Hematopoietic multipotent progenitor cell (in vitro differentiated cells): ENCODE data around the gene FXYD5. TPM values are rescaled to one million over a fixed set of nuclear protein-coding genes. Genes with fewer than 3 reads are reported as not detected.
"Not testable (repeated sequence)": the region's sequence is repeated elsewhere in the genome, so short reads cannot be mapped to it uniquely, and the experiment has no call there.

Source experiments
- DNase-seq, 3 donors: peaks; one replicate each; pipeline ENCODE4 v3.0.0-alpha.2; 2011 to 2015; ENCODE audit warnings: low read depth in 2 of 3, low spot score in 2 of 3
- total RNA-seq: library from RNA; depleted of rRNA; stranded (reverse); fragments of >200 nt; gene quantifications from one replicate; pipeline ENCODE4 v1.2.3, GENCODE V29; 2012

FXYD5 gene
- total RNA-seq, 1 donor = 319 TPM

DNA sequence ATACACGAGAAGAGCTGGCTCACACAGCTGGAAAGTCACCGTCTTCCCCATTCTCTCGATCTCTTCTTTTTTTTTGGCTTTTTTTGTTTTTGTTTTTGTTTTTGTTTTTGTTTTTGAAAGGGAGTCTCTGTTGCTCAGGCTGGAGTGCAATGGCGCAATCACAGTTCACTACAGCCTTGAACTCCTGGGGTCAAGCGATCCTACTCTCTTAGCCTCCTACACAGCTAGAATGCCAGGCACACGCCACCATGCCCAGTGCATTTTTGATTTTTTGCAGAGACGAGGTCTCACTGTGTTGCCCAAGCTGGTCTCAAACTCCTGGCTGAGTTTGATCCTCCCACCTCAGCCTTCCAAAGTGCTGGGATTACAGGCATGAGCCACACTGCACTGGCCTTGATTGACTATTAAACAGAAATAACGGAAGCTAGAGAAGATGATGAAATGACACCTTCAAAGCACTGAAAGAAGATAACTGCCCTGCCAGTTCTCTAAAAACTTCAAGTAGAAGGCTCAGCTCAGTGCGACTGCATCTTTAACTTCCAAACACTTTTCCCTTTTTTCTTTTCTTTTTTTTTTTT lies 34.9 kb upstream of the FXYD5 start:
- no peak for DNase-seq

DNA sequence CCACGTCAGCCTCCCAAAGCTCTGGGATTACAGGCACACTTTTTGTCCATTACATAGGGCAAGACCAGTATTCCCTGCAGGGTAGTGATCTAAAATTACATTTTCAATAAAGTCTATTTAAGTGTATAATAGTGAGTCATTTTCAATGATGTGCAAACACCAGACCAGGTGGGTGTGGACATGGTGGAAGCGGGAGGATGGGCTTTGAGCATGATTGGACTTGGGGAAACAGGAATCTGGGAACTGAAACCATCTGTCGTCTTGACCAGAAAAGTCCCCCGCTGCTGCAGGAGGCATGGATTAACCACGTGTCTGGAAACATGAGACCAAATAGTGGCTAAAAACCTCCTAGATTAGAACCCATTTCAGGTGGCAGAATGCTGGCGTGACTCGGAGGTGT lies 34.0 kb upstream of the FXYD5 start:
- no peak for DNase-seq

DNA sequence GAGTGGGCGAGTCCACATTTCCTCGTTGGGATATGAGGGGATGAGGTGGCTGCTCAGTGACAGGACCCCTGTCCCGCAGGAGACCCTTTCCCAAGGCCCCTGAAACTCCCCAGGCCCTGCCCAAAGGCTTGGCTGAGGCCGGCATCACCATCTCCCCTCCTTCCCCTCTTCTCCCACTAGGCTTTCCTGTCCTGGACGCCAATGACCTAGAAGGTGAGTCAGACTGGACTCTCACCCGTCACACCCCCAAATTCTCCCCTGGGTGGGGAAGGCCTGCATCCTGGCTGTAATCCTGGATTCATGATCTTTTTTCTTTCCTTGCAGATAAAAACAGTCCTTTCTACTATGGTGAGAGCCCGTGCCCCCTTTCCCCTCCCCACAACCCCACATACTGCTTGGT lies 33.6 kb upstream of the FXYD5 start:
- no peak for DNase-seq

DNA sequence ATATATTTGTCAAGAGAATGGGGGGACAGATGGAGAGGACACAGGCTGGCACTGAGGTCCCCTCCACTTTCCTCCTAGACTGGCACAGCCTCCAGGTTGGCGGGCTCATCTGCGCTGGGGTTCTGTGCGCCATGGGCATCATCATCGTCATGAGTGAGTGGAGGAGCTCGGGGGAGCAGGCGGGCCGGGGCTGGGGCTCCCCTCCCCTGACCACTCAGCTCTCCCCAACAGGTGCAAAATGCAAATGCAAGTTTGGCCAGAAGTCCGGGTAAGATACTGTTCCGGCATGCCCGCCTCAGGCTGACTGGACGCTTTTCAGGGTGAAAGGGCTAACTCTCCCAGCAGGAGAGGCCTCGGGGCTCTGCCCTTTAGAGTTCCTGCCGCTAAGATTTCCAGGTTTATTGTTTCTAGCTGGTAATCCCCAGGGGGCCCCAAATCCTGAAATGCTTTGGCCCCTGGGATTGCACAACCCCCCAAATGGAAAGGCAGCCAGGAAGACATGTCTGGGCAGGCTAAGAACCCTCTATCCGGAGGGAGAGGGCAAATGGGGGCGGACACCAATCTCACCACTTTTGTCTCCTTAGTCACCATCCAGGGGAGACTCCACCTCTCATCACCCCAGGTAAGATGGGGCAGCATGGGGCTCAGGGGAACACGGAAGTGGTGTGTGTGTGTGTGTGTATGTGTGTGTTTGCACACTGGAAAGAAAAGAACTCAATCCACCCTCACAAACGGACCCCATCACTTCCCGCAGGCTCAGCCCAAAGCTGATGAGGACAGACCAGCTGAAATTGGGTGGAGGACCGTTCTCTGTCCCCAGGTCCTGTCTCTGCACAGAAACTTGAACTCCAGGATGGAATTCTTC lies 31.6 kb upstream of the FXYD5 start:
- no peak for DNase-seq

DNA sequence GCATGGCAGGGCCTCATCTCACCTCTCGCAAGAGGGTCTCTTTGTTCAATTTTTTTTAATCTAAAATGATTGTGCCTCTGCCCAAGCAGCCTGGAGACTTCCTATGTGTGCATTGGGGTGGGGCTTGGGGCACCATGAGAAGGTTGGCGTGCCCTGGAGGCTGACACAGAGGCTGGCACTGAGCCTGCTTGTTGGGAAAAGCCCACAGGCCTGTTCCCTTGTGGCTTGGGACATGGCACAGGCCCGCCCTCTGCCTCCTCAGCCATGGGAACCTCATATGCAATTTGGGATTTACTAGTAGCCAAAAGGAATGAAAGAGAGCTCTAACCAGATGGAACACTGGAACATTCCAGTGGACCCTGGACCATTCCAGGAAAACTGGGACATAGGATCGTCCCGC lies 31.0 kb upstream of the FXYD5 start:
- DNase-seq = no peak

DNA sequence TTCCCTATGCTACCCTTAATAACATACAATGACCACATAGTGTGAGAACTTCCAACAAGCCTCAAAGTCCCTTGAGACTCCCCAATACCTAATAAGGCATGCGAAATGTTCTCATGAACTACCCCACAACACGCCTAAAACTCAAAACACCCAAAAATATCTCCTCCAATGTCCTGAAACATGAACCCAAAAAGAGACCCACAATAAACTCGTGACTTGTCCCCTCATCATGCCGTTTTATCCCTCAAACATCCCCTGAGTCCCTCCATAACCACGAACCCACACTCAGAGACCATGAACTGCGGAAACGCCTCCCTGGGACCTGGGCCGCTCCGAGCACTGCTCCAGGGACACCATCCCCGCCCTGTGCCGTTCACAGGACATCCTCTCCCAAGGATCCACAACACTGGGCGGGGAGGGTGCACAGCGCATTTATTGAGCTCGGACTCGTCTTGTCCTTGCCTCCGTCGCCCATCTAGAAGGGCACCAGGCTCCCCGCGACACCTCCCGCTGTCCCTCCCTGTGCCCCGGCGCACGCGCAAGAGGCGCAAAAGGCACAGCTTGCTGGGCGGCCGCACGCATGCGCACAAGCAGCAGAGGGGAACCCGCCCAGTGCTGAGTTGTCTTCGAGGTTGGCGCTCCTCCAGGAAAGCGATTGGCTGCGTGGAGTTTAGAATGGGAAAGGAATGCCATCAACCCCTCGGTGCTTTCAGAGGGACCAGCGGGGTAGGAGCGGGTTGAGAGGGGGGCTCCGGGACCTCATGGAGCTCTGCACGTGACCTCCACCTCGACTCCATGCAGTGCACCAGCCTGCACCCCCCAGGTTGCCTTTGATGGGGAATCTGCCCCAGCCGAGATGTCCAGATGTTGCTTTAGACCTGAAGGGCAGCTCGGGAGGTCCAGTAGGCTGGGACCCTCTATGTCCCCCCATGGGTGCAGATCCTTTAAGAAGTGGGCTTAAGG lies 30.2 kb upstream of the FXYD5 start:
- DNase-seq = peak; percentile 69 to 91 (median 84)

DNA sequence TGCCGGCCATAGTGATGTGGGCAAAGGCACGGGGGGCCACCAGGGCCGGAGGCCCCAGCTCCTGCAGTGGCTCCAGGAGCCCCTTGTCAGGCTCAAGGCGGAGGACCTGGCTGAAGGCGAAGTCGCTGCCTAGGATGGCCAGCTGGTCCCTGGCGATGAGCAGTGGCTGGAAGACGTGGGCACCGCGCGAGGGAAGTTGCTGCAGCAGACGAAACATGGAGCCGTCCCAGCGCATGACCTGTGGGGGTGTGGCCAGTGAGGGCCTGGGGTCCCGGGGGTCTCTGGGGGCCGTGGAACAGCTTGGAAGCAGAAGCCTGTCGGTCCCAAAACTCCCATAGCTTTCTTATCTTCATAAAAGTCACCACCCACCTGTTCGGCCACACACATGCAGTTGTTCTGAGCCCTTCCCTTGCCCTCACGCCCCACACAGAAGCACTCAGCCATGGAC lies 29.2 kb upstream of the FXYD5 start:
- no peak for DNase-seq

DNA sequence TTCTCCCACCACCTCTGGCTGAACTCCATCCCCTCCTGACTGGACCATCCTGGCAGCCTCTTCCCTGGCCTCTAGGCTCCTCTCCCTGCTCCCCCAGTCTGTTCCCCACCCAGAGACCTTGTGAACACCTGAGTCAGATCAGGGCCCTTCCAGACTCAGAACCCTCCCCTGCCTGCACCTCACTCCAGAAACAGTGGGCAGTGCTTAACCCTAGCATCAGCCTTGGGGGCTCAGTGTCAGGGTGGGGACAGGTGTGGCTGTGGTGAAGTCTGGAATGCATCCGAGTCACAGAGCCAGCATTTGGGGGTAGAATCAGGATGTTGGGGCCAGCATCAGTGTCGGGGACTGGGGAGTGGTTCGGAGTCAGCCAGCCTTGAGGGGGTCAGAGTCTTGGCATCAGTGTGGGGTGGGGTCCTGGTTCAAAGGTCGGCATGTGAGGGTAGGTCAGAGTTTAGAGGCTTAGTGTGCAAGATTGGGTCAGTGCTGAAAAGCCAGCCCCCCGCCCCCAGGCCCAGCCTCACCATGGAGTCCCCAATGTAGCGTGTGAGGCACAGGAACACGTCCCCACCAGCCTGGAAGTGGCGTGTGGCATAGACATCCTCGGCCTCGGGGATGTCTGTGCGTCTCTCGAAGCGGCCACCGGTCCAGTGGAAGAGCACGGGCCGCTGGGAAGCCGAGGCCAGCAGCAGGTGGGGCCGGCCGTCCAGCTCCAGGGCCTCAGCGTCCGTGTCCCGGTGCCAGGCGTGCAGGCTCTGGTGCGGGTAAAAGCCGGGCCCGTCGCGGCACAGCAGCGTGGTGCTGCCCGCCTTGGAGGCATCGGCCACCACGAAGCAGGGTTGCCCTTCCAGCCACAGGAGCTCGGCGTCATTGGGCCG lies 28.5 kb upstream of the FXYD5 start:
- DNase-seq = no peak

DNA sequence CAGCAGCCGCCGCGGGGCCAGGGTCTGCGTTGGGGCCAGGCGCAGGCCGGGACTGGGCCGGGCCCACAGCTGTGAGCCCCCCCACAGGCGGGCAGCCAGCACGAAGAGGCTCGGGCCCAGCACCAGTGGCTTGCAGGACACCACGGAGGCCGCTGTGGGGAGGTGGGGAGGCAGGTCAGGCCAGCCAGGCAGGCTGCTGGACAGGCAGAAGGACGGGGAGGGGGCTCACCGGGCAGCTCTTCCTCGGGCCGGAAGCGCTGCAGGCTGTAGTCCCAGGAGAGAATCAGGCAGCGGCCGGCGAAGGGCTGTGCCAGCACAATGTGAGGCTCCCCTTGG lies 27.9 kb upstream of the FXYD5 start:
- DNase-seq = no peak

DNA sequence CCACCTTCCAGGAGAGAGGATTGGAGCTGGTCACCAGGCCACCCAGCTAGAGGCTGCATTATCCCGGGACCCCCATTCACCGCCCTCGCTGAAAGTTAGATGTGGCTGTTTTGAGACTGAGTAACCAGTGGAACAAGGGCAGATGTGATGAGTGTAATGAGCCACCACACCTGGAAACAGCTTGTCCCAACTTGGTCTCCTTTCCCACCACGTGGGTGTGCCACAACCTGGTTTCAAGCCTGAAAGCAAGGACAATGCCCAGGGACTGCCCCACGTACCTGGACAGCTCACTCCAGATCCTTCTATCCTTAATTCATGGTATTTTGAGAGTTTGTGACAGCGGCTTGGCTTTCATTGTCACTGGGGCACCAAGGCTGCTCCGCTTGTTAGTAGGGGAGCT lies 26.7 kb upstream of the FXYD5 start:
- DNase-seq = no peak

DNA sequence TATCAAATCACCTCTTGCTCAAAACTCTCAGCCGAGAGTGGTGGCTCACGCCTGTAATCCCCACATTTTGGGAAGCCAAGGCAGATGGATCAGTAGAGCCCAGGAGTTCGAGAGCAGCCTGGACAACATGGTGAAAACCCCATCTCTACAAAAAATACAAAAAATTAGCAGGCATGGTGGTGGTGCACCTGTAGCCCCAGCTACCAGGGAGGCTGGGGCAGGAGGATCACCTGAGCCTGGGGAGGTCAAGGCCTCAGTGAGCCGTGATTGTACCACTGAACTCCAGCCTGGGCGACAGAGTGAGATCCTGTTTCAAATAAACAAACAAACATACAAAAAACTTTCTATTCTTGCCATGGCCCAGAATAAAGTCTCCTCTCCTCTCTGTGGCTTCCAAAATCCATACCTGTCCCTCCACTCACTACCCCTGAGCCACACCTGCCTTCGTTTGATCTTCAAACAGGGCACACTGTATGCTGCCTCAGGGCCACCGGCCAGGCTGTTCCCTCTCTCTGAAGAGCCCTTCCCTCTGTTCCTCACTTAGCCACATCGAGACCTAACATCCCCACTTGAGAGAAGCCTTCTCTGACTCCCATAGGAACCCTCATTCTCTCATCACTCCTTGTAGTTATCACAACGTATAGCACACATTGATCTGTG lies 26.0 kb upstream of the FXYD5 start:
- DNase-seq = no peak

DNA sequence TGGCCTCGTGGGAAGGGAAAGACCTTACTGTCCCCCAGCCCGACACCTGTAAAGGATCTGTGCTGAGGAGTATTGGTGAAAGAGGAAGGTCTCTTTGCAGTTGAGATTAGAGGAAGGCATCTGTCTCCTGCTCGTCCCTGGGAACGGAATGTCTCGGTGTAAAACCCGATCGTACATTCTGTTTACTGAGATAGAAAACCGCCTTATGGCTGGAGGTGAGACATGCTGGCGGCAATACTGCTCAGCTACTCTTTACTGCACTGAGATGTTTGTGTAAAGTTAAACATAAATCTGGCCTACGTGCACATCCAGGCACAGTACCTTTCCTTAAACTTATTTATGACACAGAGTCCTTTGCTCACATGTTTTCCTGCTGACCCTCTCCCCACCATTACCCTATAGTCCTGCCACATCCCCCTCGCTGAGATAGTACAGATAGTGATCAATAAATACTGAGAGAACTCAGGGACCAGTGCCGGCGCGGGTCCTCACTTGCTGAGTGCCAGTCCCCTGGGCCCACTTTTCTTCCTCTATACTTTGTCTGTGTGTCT lies 24.7 kb upstream of the FXYD5 start:
- DNase-seq = not testable (repeated sequence)

DNA sequence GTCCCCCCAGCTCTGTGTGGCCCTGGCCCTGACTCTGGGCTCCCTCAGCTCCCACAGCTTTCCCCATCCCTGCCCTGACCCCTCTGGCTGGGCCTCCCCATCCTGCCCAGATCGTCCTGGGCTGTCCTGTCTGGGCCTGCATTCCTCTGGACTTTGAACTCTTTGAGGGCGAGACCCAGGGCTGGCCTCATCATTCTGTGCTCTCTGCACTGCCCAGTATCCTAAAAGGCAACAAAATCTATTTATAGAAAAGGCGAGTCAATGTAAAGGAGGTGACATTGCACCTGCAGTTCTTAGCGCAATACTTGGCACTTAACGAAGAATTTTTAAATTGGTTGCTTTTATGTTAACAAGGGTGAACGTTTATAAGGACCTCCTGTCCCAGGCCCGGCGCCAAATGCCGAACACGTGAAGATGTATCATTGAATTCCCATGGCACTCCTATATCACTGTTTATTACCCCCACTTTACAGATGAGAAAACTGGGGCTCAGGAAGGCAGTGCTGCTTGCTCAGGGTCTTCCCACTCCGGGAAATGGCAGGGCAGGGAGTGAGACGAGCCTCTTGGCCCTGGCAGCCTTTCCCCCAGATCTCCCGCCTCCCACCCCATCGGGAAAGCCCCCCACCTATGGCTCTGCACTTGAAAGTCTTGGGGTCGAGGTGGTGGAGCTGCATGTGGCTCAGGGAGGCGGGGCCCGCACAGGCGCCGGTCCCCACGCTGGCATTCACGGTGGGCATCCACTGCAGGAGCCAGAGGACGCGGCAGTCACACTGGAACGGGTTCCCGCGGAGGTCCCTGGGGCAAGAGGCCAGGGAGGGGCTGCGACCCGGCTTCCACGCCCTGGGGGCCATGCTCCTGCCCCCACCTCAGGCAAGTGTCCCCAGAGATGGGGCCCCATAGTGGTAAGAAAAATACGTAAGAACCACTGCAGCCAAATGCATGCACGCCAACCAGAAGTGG lies 23.5 kb upstream of the FXYD5 start:
- no peak for DNase-seq

DNA sequence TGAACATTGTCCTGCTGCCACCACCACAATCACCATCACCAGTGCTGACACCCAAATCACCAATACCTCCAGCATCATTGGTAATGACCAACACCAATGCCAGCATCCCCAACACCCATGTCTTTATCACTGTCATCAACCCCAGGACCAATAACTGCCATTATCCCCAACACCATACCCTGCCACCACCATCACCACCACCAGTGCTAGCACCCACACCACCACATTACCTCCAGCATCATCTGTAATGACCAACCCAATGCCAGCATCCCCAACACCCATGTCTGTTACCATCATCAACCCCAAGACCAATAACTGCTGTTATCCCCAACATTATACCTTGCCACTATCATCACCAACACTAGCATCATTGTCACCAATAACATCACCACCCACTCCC lies 22.3 kb upstream of the FXYD5 start:
- DNase-seq = no peak

DNA sequence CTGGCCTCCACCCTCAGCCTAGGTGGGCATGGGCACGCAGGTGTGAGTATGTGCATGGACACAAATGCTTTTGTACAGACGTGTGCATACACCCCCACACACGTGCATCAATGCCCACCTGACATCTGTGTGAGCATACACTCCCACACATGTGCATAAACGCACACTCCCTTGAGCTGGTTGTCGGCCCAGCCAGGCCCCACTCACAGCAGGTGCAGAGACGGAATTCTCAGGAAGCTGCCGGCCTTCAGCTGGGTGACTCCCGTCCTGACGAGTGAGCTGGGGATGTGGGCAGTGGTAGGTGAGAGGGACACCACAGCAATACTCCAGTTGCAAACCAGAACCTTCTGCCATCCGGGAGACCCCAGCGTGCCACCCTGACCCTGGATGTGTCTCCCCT lies 20.7 kb upstream of the FXYD5 start:
- DNase-seq = no peak

DNA sequence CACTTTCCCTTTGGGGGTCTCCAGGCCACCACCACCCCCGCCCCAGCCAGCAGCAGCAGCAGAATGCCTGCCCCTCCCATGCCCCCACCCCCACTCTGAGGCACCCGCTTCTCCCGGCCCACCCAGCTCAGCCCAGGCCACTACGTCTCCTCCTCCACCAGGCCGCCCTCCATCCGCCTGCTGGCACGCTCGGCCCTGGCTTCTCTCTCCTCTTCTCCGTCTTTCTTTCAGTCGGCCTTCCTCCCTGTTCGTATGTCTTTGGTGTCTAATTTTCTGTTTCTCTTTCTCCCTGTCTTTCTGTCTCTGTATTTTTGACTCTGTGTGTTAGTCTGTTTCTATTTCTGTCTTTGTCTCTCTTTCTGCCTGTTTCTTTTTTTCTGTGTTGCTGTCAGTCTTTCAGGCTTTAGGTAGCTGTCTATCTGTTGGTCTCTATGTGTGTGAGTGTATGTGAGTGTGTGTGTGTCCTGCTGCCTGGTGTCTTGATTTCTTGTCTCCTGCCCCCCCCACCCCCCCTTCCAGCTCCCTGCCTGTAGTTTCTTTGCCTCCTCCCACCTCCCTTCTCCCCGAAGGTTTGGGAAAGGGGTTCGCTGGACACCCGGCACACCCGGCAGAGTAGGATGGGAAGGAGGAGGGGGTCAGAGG lies 19.8 kb upstream of the FXYD5 start, which contains the start of gene LGI4:
Gene LGI4, minus strand, starts transcription at position 459 of the 642 bp plus-strand sequence. Its CDS starts 379 bp downstream, at position 80.
- no peak for DNase-seq

DNA sequence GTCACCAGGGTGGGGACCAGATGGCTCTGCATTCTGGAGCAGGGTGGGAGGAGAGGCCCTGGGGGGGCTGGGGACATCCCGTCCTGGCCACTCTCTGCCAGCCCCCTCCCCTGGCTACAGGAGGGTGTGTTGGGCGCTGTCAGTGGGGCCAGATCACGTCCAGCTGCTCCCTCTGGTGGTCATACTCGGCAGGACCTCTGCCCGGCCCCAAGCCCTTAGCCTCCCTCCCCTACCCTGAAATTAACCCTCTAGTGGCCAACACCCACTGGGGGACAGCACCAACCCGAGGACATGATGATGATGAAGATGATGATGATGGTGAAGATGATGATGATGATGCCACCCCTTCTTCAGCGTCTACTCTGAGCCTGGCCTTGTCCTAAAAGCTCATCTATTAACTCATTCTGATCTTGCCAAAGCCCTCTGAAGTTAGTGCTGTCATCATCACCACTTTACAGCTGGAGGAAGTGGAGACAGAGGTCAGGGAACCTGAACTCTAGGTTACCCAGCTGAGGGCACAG lies 19.1 kb upstream of the FXYD5 start:
- peak in 2 of 3 donors; percentile 75 to 86 for DNase-seq

DNA sequence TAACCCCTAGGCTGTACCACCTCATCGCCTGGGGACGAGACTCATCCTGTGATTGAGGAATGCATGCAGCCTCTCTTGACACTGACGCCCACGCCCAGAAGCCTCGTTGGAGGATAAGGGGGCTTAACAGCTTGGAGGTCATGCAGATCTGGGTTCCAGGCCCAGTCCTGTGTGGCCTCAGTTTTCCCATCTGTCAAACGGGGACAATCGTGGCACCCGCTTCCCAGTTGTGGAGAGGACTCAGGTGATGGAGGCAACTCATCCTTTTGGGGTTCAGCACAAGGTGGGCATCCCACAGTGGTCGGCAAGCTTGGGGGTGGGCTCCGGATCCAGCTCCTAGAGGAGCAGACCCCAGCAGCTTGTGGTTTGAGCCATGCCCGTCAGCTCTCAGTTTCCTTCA lies 18.3 kb upstream of the FXYD5 start:
- DNase-seq = no peak
